Lung (tissue), 12 donors: ENCODE data around the gene SMAGP. TPM values are rescaled to one million over a fixed set of nuclear protein-coding genes. Genes with fewer than 3 reads are reported as not detected.

Experiments used
- ATAC-seq: fragments of 200-7000 bp; cut with Tn5 transposase; one replicate; pipeline ENCODE4 v1.9.1; 2020; ENCODE audit warnings: moderate number of reproducible peaks; ENCODE audit not compliant: insufficient read depth, low FRiP score
- DNase-seq, 3 donors: peaks; one replicate each; pipeline ENCODE4 v3.0.0-alpha.2; 2013 to 2017
- H3K27ac ChIP-seq, 2 donors: one replicate each; pipeline ENCODE4 v1.5.1; 2013; ENCODE audit warnings: mild to moderate bottlenecking in 2 of 2, moderate library complexity in 2 of 2, control low read depth in 1 of 2, inconsistent platforms in 1 of 2, low read depth in 1 of 2, low read length in 1 of 2
- H3K27me3 ChIP-seq, 3 donors: one replicate each; pipeline ENCODE4 v1.5.1; 2013; ENCODE audit warnings: low read length in 2 of 3; ENCODE audit not compliant: control insufficient read depth in 3 of 3, insufficient read depth in 3 of 3
- H3K36me3 ChIP-seq, 4 donors: one replicate each; pipeline ENCODE4 v1.5.1; 2013; ENCODE audit warnings: low read length in 4 of 4, mild to moderate bottlenecking in 1 of 4, moderate library complexity in 1 of 4; ENCODE audit not compliant: control insufficient read depth in 4 of 4, insufficient read depth in 4 of 4
- H3K4me1 ChIP-seq, 5 donors: one replicate each; pipeline ENCODE4 v1.5.1; 2013; ENCODE audit warnings: low read length in 5 of 5, mild to moderate bottlenecking in 2 of 5, moderate library complexity in 1 of 5; ENCODE audit not compliant: control insufficient read depth in 5 of 5, insufficient read depth in 5 of 5
- H3K4me3 ChIP-seq: one replicate; pipeline ENCODE4 v1.5.1; 2013; ENCODE audit warnings: mild to moderate bottlenecking, control low read depth, moderate library complexity
- H3K9ac ChIP-seq, 2 donors: one replicate each; pipeline ENCODE4 v1.5.1; 2013; ENCODE audit warnings: low read length in 2 of 2, control low read depth in 1 of 2; ENCODE audit not compliant: insufficient read depth in 1 of 2
- H3K9me3 ChIP-seq, 4 donors: one replicate each; pipeline ENCODE4 v1.5.1; 2013; ENCODE audit warnings: low read length in 3 of 4, mild to moderate bottlenecking in 1 of 4, moderate library complexity in 1 of 4; ENCODE audit not compliant: control insufficient read depth in 4 of 4, insufficient read depth in 3 of 4
- WGBS, 2 donors: extraction: QIAGEN DNeasy Blood & Tissue Kit; methylation state at CpG; one replicate each; pipeline ENCODE4 v1.1.7; 2013; 5-methylcytosine and 5-hydroxymethylcytosine counted together
- polyA plus RNA-seq, 2 donors: library from polyadenylated mRNA; stranded (reverse); fragments of 200-250 nt; gene quantifications; one replicate each; pipeline ENCODE4 v1.2.1, GENCODE V29; 2013
- total RNA-seq, 2 donors: library from RNA; depleted of rRNA in 1 of 2; stranded (reverse); fragments of >200 nt in 1 of 2; gene quantifications; one replicate each; pipeline ENCODE4 v1.2.1, GENCODE V29; 2014 to 2021
- TF ChIP-seq, protein P1 (sequence below): IDR thresholded peaks from 2 replicates; pipeline ENCODE4 v1.5.1; 2012; ENCODE audit warnings: mild to moderate bottlenecking; ENCODE audit errors: control extremely low read depth, extremely low read depth
- donor health status: control.
- donor health status: control.
- donor health status: Bipolar disorder and iron deficiency.
- donor health status: healthy.
- donor health status: DM: yes; HTN: yes; CAD: no.

SMAGP gene
- total and polyA plus RNA-seq, 4 donors, result 9.7 to 26.0 (median 17.2) TPM

DNA sequence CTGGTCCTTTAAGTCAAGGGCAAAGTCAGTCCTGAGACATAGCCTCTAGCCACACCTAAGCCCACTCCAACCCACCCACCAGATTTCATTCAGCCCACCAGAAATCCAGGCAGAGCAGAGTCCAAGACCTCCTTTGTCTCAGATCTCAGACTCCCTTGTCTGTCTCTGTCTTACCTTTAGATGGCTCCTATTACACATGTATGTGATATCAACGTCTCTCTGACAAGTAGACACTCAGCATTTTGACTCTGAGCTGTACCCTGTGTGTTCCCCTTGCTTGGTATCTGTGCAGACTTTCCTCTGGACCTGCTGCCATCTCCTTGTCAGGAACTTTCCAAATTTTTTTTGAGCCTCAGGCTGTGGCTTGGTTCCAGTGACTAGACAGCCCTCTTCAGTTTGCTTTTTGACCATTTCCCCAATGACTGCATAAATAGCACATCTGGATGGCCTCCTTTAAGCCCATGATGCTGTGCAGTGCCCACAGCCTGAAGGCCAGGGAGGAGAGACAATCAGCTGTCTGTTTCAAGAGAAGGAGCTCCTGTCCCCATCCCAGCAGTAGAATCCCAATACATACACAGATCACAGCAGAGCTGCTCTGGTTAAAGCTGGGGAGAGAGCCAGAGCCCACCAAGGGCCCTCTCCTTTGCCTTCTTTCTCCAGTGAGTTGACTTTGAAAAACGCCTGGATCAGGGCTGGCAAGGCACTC is 59.4 kb downstream of the SMAGP start:
- TF ChIP-seq, protein P1, sequence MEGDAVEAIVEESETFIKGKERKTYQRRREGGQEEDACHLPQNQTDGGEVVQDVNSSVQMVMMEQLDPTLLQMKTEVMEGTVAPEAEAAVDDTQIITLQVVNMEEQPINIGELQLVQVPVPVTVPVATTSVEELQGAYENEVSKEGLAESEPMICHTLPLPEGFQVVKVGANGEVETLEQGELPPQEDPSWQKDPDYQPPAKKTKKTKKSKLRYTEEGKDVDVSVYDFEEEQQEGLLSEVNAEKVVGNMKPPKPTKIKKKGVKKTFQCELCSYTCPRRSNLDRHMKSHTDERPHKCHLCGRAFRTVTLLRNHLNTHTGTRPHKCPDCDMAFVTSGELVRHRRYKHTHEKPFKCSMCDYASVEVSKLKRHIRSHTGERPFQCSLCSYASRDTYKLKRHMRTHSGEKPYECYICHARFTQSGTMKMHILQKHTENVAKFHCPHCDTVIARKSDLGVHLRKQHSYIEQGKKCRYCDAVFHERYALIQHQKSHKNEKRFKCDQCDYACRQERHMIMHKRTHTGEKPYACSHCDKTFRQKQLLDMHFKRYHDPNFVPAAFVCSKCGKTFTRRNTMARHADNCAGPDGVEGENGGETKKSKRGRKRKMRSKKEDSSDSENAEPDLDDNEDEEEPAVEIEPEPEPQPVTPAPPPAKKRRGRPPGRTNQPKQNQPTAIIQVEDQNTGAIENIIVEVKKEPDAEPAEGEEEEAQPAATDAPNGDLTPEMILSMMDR, result no peak
- Histone ChIP-seq H3K4me1 (no peaks in the 10 kb centered on the region), H3K27me3 (no peaks in the 10 kb centered on the region), H3K27ac (no peak overlapping the region), H3K4me3 (no peak overlapping the region), H3K9ac (no peak overlapping the region), H3K36me3 (peaks cover 0 to 6% (median 1%) of the 10 kb centered on the region in 4 donors), H3K9me3 (no peaks in the 10 kb centered on the region)
- ATAC-seq (no peak), DNase-seq (no peak)
- 75 to 84% methylated on average over 2 of the region's 2 CpGs for WGBS, 2 donors

DNA sequence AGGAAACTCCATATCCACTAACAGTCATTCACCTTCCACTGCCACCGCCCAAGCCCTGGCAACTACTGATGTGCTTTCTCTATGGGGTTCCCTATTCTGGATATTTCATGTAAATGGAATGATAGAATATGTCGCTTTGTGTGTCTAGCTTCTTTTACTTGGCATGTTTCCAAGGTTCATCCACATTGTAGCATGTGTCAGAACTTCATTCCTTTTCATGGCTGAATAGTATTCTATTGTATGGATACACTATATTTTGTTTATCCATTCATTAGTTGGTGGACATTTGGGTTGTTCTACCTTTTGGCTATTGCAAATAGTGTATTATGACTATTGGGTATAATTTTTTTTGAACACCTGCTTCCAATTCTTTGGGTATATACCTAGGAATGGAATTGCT is 61.0 kb downstream of the SMAGP start:
- WGBS, 2 donors, result 93 to 95% methylated on average over 2 of the region's 2 CpGs
- TF ChIP-seq, protein P1, result no peak
- no peak overlapping the region for H3K27ac ChIP-seq
- no peak overlapping the region for H3K9ac ChIP-seq
- ATAC-seq, result no peak
- DNase-seq, result no peak
- H3K27me3 ChIP-seq, result no peaks in the 10 kb centered on the region
- no peak overlapping the region for H3K4me3 ChIP-seq
- H3K36me3 ChIP-seq, result peaks cover 0 to 6% (median under 1%) of the 10 kb centered on the region in 4 donors
- no peaks in the 10 kb centered on the region for H3K4me1 ChIP-seq
- no peaks in the 10 kb centered on the region for H3K9me3 ChIP-seq

DNA sequence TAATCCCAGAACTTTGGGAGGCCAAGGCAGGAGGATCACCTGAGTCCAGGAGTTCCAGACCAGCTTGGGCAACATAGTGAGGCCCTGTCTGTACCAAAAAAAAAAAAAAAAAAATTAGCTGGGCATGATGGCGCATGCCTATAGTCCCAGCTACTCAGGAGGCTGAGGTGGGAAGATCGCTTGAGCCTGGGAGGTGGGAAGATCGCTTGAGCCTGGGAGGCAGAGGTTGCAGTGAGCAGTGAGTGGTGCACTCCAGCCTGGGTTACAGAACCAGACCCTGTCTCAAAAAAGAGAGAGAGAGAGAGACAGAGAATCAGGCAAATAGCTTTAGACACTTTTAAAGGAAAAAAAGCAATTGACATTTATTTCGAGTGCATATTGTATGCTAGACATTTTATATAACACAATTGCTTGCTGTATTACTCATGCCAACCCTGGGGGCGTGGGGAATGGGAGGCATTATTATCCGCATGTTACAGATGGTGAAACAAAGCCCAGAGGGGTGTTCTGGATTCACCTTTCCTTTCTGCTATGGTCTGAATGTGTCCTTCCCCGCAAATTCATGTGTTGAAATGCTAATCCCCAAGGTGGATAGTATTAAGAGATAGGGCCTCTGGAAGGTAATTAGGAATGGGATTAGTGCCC is 62.1 kb downstream of the SMAGP start:
- DNase-seq, result no peak
- Histone ChIP-seq H3K27me3 (no peaks in the 10 kb centered on the region), H3K9ac (no peak overlapping the region), H3K9me3 (no peaks in the 10 kb centered on the region), H3K36me3 (peaks cover 0 to 10% (median 0%) of the 10 kb centered on the region in 4 donors), H3K4me3 (no peak overlapping the region), H3K4me1 (no peaks in the 10 kb centered on the region), H3K27ac (no peak overlapping the region)
- no peak for ATAC-seq
- WGBS, 2 donors, result 94 to 95% methylated on average over 7 of the region's 7 CpGs
- TF ChIP-seq, protein P1, result no peak
